K562 (cell line): ENCODE data around the gene TRAF3. TPM values are rescaled to one million over a fixed set of nuclear protein-coding genes. Genes with fewer than 3 reads are reported as not detected.

Experiments
- ATAC-seq: fragments of 200-7000 bp; cut with Tn5 transposase; 3 replicates; pipeline ENCODE4 v1.9.1; 2020; ENCODE audit warnings: moderate library complexity
- BruUV-seq: library from RNA; stranded (reverse); fragments of 400-500 nt; replicated peaks from 2 replicates; lab custom pipeline; 2021; lab: Mats Ljungman, UMichigan
- CTCF ChIA-PET: fragments of 300-600 bp; formaldehyde crosslinking; extraction: SDS; loops from one replicate; lab custom pipeline; 2021; ENCODE audit warnings: low intra/inter-chr PET ratio; lab: Yijun Ruan, JAX
- POLR2A ChIA-PET: fragments of 300-600, 350-650 bp; sonication (Branson Sonifier 250); formaldehyde crosslinking; extraction: SDS; loops from one replicate; lab custom pipeline; 2021; ENCODE audit warnings: antibody characterized with exemption, inconsistent platforms; lab: Yijun Ruan, JAX
- DNase-seq, 4 experiments: peaks; one replicate each; pipeline versions ENCODE4 v3.0.0 to v3.0.0-alpha.2; 2011 to 2018; ENCODE audit warnings: low spot score in 3 of 4, mixed read lengths in 3 of 4; ENCODE audit errors: extremely low read depth in 1 of 4
- FAIRE-seq: peaks from 2 replicates; lab custom pipeline; 2011; peaks lifted over from hg19 to GRCh38; lab: Jason Lieb, UNC
- H2AFZ ChIP-seq: 2 replicates; pipeline ENCODE4 v1.6.0; 2011; ENCODE audit warnings: low read depth, low read length, control low read depth, inconsistent platforms
- H3K27ac ChIP-seq: fragments of 200-600 bp; 3 replicates; pipeline ENCODE4 v1.8.0; 2011; ENCODE audit warnings: low read depth, mild to moderate bottlenecking, control low read depth, inconsistent platforms, low read length, moderate library complexity, mixed read lengths; ENCODE audit errors: extremely low read depth
- H3K27me3 ChIP-seq, 2 experiments: fragments of 300-600 bp in 1 of 2; 2 replicates in 1 of 2; 3 replicates in 1 of 2; pipeline versions ENCODE4 v1.6.0 to v1.8.0; 2011; ENCODE audit warnings: inconsistent platforms in 2 of 2, low read length in 2 of 2, mild to moderate bottlenecking in 1 of 2, mixed read lengths in 1 of 2, moderate library complexity in 1 of 2; ENCODE audit not compliant: control insufficient read depth in 2 of 2, insufficient read depth in 2 of 2
- H3K36me3 ChIP-seq: fragments of 300-600 bp; 3 replicates; pipeline ENCODE4 v1.8.0; 2011; ENCODE audit warnings: mild to moderate bottlenecking, low read length, inconsistent platforms; ENCODE audit not compliant: control insufficient read depth, insufficient read depth
- H3K4me1 ChIP-seq, 2 experiments: fragments of 200-600 bp in 1 of 2; replicated peaks in 1 of 2; 2 replicates in 1 of 2; 3 replicates in 1 of 2; pipeline versions ENCODE4 v1.5.1 to v1.8.0; 2011; ENCODE audit warnings: inconsistent platforms in 2 of 2, low read length in 2 of 2, mild to moderate bottlenecking in 1 of 2, mixed read lengths in 1 of 2, moderate library complexity in 1 of 2; ENCODE audit not compliant: control insufficient read depth in 2 of 2, insufficient read depth in 2 of 2
- H3K4me2 ChIP-seq: 2 replicates; pipeline ENCODE4 v1.6.1; 2011; ENCODE audit warnings: low read length, control low read depth, inconsistent platforms, mixed read lengths; ENCODE audit not compliant: insufficient read depth
- H3K4me3 ChIP-seq: fragments of 200-600 bp; sonication (generic), shearing (Covaris generic); 2 replicates; pipeline ENCODE4 v1.5.1; 2016; ENCODE audit warnings: control low read depth, inconsistent platforms
- H3K79me2 ChIP-seq: fragments of 200-600 bp; 3 replicates; pipeline ENCODE4 v1.8.0; 2011; ENCODE audit warnings: low read length, inconsistent platforms; ENCODE audit not compliant: control insufficient read depth, insufficient read depth
- H3K9ac ChIP-seq, 2 experiments: 2 replicates each; pipeline versions ENCODE4 v1.6.0 to v1.6.1; 2011; ENCODE audit warnings: low read depth in 2 of 2, low read length in 2 of 2, control low read depth in 1 of 2, inconsistent platforms in 1 of 2, mild to moderate bottlenecking in 1 of 2, mixed read lengths in 1 of 2; ENCODE audit not compliant: insufficient read depth in 1 of 2
- H3K9me1 ChIP-seq: one replicate; pipeline ENCODE4 v1.6.0; 2011; ENCODE audit warnings: inconsistent platforms, mild to moderate bottlenecking, low read length, moderate library complexity; ENCODE audit not compliant: control insufficient read depth, insufficient read depth
- H3K9me3 ChIP-seq: replicated peaks from 2 replicates; pipeline ENCODE4 v1.5.1; 2011; ENCODE audit warnings: low read depth, low read length, inconsistent platforms; ENCODE audit not compliant: control insufficient read depth, insufficient read depth
- H4K20me1 ChIP-seq: replicated peaks from 2 replicates; pipeline ENCODE4 v1.6.1; 2011; ENCODE audit warnings: low read length, inconsistent platforms, mixed read lengths; ENCODE audit not compliant: control insufficient read depth, insufficient read depth
- ARID1B ChIP-seq: fragments of 450-650 bp; IDR thresholded peaks from 2 replicates; pipeline ENCODE4 v1.6.1; 2016; ENCODE audit warnings: antibody characterized with exemption, mild to moderate bottlenecking, inconsistent platforms
- CBFA2T2 ChIP-seq: fragments of 450-650 bp; conservative IDR thresholded peaks from 2 replicates; pipeline ENCODE4 v1.6.1; 2017; ENCODE audit warnings: mild to moderate bottlenecking
- CBFA2T3 ChIP-seq: fragments of 450-650 bp; IDR thresholded peaks from 2 replicates; pipeline ENCODE4 v1.6.1; 2017
- FOXA3 ChIP-seq, 2 experiments: fragments of 450-650 bp in 1 of 2; sonication (generic) in 1 of 2; formaldehyde crosslinking; IDR thresholded peaks in 1 of 2; conservative IDR thresholded peaks in 1 of 2; 2 replicates each; pipeline versions ENCODE4 v1.4.0 to v1.8.0; 2020 to 2022; ENCODE audit warnings: mild to moderate bottlenecking in 2 of 2, missing genetic modification reagents in 1 of 2
- KDM1A ChIP-seq, 2 experiments: fragments of 450-650 bp; IDR thresholded peaks; 2 replicates each; pipeline ENCODE4 v1.6.1; 2016; ENCODE audit warnings: mild to moderate bottlenecking in 2 of 2
- MAZ ChIP-seq, 2 experiments: fragments of 450-650 bp in 1 of 2; sonication (generic) in 1 of 2; formaldehyde crosslinking; IDR thresholded peaks in 1 of 2; conservative IDR thresholded peaks in 1 of 2; 2 replicates each; pipeline versions ENCODE4 v1.4.0 to v1.5.0; 2020; ENCODE audit warnings: mild to moderate bottlenecking in 1 of 2, missing genetic modification reagents in 1 of 2
- RCOR1 ChIP-seq, 2 experiments: IDR thresholded peaks; 2 replicates each; pipeline ENCODE4 v1.6.1; 2012; ENCODE audit warnings: low read depth in 2 of 2, low read length in 2 of 2, borderline replicate concordance in 1 of 2, improper control_type of control experiment in 1 of 2
- TAL1 ChIP-seq: fragments of 450-650 bp; IDR thresholded peaks from 2 replicates; pipeline ENCODE4 v1.6.1; 2016; ENCODE audit warnings: mild to moderate bottlenecking
- TCF3 ChIP-seq: sonication (generic); formaldehyde crosslinking; IDR thresholded peaks from 2 replicates; pipeline ENCODE4 v1.4.0; 2020; ENCODE audit warnings: mild to moderate bottlenecking, missing genetic modification reagents
- WGBS: fragments of 100-300 bp; shearing (Covaris generic); methylation state at CpG from one replicate; pipeline ENCODE4 v1.1.6; 2016; ENCODE audit warnings: low coverage, mixed read lengths; ENCODE audit not compliant: insufficient coverage; ENCODE audit errors: missing lambda C conversion rate; 5-methylcytosine and 5-hydroxymethylcytosine counted together
- in situ Hi-C: fragments of 300-500 bp; cut with MboI; formaldehyde crosslinking; loops from 4 replicates; pipeline ENCODE4 v1.15.0; 2018; ENCODE audit warnings: inconsistent platforms, mixed read lengths
- intact Hi-C: fragments of 100-400 bp; cut with micrococcal nuclease; formaldehyde crosslinking; loops from 2 replicates; pipeline ENCODE4 v1.14.2; 2022
- polyA plus RNA-seq, 8 experiments: library from polyadenylated mRNA; depleted of rRNA in 4 of 8; stranded (reverse) in 5 of 8; unstranded in 3 of 8; fragments of >200 nt; fragmentation: Nextera tagmentation in 2 of 8; fragmentation: Illumina TruSeq in 1 of 8; extraction: Ambion mirVana in 2 of 8; extraction: Trizol in 1 of 8; gene quantifications; 2 replicates each; pipeline versions ENCODE4 v1.2.1 to v1.2.3, GENCODE V29; 2011 to 2014; ENCODE audit warnings: inconsistent platforms in 1 of 8, missing spikeins in 1 of 8
- total RNA-seq, 7 experiments: library from RNA; depleted of rRNA in 6 of 7; stranded (reverse); fragments of >200 nt in 6 of 7; fragmentation: Illumina TruSeq in 2 of 7; extraction: Trizol in 2 of 7; gene quantifications; 2 replicates each; pipeline versions ENCODE4 v1.2.1 to v1.2.3, GENCODE V29; 2011 to 2021; ENCODE audit warnings: low replicate concordance in 1 of 7

Gene TRAF3
- total and polyA plus RNA-seq, 9 of the 15 experiments (the other 6 are each of a cell fraction or from before 2014, with no cell fraction given): 0.52 to 21.3 (median 9.9) TPM

- intact Hi-C loops (no loop called here), in situ Hi-C loops (no loop called here)
- no peak overlapping the region for H2AFZ ChIP-seq
- H4K20me1 ChIP-seq: no peaks in the 10 kb centered on the region
- FAIRE-seq (no peak), ATAC-seq (peak; percentile 71), DNase-seq (peak in 2 of 4 experiments; percentile 11 to 19)
- peaks cover 0 to 8% of the 10 kb centered on the region in 2 experiments; a peak in 3 of 5 replicates for H3K4me1 ChIP-seq
- peak; percentile 26; the same call in 1 of the 2 replicates for TF ChIP-seq TAL1
- peak; percentile 66 for TF ChIP-seq CBFA2T3
- TF ChIP-seq TCF3 (CRISPR knock-in tag): peak; percentile 50
- TF ChIP-seq ARID1B: 0 out of 2 replicates have a peak, but pooled peaks have one; percentile 46
- 0 out of 2 replicates have a peak, but pooled peaks have one; percentile 3 for TF ChIP-seq CBFA2T2
- no peak for TF ChIP-seq MAZ (CRISPR knock-in tag; conservative IDR thresholded peaks at IDR 0.05 in 1 of 2, IDR thresholded peaks at IDR 0.05 in 1 of 2)
- peak in 1 of 2 experiments; percentile 26; a peak in 1 of 4 replicates for TF ChIP-seq RCOR1 (IDR thresholded peaks at IDR 0.05; ENCODE audit: borderline replicate concordance in 1 of 2, low read depth in 2 of 2, low read length in 2 of 2)
- peak; percentile 41 to 59; a peak in 2 of 4 replicates for TF ChIP-seq KDM1A (IDR thresholded peaks at IDR 0.05)
- no peak for TF ChIP-seq FOXA3 (CRISPR knock-in tag; conservative IDR thresholded peaks at IDR 0.05 in 1 of 2, IDR thresholded peaks at IDR 0.05 in 1 of 2)
- H3K4me3 ChIP-seq: no peak overlapping the region
- H3K9me3 ChIP-seq: no peaks in the 10 kb centered on the region
- WGBS: 16% methylated on average over 6 of the region's 6 CpGs
- H3K4me2 ChIP-seq: no peak overlapping the region
- no peaks in the 10 kb centered on the region for H3K27me3 ChIP-seq
- H3K36me3 ChIP-seq: no peaks in the 10 kb centered on the region
- POLR2A ChIA-PET: no interaction called here
- no TSS peak for BruUV-seq
- H3K79me2 ChIP-seq: no peaks in the 10 kb centered on the region
- H3K9ac ChIP-seq: no peak overlapping the region
- no peak overlapping the region; the same call in 2 of the 3 replicates for H3K27ac ChIP-seq
- no peaks in the 10 kb centered on the region for H3K9me1 ChIP-seq
- CTCF ChIA-PET: no interaction called here
Measured at GRCh38 chr14:102849526-102850379, 72.5 kb downstream of the TRAF3 start.
